Posterior cingulate gyrus (tissue), 11 donors: ENCODE data around the gene BEX3.

ENCODE experiments used
- DNase-seq, 10 donors: peaks; one replicate each; pipeline versions ENCODE4 v3.0.0 to v3.0.0-alpha.2; 2020 to 2021; ENCODE audit warnings: mixed read lengths in 3 of 10
- intact Hi-C: fragments of 100-400 bp; cut with DNase I; formaldehyde crosslinking; loops from one replicate; pipeline ENCODE4 v1.15.1; 2023

BEX3 gene

DNA sequence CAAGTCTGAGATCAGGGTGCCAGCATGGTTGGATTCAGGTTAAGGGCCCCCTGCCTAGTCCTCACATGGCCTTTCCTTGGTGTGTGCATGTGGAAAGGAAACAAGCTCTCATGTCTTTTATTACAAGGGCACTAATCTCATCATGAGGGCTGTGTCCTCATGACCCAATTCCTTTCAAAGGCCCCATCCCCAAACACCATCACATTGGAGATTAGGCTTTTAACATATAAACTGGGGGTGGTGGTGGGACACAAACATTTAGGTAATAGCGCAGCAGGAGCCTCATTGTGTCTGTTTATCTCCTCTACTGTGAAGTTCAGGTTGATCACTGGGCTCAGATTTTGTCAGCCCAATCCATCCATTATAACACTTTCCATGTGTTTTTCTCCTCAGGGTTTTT lies 41.0 kb downstream of the BEX3 start:
- intact Hi-C loops = no loop called here
- DNase-seq = no peak

DNA sequence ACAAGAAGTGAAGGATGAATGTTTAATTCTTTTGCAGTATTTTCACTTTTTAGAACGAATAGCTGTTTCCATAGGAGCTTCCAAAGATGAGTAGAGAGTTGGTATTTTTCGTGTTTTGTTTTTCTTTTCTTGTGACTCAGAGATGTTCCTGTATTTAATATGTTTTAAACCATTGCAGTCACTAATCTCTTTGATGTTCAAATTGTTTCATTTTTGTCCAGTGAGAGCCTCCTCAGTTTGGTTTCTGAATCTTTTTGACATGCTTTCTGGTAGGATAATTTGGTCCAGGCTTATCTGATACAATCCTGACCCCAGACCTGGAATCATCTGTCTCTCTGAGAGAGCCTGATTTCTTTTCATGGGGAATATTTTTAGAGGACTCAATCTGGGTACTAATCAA lies 41.6 kb downstream of the BEX3 start:
- intact Hi-C loops = no loop called here
- no peak for DNase-seq

DNA sequence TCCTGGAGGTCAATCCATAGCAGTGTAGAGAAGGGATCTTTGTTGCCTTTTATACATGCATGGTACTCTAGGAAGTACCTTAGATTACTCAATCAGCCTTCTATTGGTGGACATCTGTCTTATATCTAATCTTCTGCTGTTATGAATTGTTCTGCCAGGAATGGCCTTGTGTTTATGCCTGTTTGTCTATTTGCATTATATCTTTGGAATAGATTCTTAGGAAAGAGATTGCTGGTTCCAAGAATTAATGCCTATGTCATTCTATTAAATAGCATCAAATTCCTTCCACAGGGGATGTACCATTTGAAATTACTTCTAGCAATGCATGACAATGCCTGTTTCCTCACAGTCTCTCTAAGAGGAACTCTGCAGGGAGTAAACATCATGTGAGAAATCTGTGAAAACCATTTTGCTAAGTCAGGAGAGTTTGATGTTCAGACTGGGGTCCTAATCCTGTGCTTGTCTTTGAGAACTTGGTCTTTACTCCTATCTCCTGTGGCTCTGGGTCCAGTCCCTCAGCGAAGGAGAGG lies 42.5 kb downstream of the BEX3 start:
- intact Hi-C loops = no loop called here

DNA sequence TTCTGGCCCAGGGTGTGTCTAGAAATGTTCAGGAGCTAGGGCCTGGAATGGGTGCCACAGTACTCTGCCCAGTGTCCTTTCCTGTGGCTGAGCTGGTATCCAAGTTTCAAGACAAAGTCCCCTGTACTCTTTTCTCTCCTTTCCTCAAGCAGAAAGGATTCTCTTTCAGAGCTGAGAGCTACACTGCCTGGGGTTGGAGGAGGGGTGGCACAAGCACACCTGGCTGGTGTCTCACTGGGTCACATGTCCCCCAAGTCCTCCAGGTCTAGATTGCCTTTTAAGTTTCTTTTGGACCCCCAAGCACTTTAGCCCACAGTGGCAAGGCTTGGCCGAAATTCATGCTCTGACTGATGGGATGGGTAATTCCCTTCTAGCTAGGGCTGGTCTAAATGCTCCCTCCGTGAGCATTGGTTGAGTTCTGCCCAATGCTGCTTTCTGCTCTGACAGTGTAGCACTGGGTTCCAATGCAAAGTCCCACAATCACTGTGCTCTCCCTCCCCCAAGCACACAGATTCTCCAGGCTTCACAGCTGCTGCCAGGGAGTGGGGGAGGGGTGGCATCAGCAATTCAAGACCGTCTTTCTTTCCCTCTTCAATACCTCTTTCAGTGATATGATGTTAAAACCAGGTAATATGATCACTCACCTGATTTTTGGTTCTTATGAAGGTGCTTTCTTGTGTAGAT lies 47.8 kb downstream of the BEX3 start:
- peak in 3 of 10 donors; percentile 18 to 80 (median 25) for DNase-seq
- intact Hi-C loops = no loop called here

More for the DNA sequence above, 42.5 kb downstream of the BEX3 start:
- no peak for DNase-seq
